ENCODE results near the gene PRR36. TPM values are rescaled to one million over a fixed set of nuclear protein-coding genes. Genes with fewer than 3 reads are reported as not detected.
A peak's percentile ranks its signal among the peaks of the same experiment; 100 is the strongest.

Gene PRR36
- total RNA-seq, 1 experiment from 2014 or later: not detected

- no peak for DNase-seq (ENCODE audit: low spot score)
Measured at GRCh38 chr19:7846155-7846646, 28.0 kb downstream of the PRR36 start.

- DNase-seq (ENCODE audit: low spot score): no peak
Measured at GRCh38 chr19:7845390-7846154, 28.6 kb downstream of the PRR36 start.

GRCh38 chr19:7844951-7845350, 29.2 kb downstream of the PRR36 start:
- no peak for DNase-seq (ENCODE audit: low spot score)

- no peak for DNase-seq (ENCODE audit: low spot score)
Measured at GRCh38 chr19:7844405-7844804, 29.8 kb downstream of the PRR36 start.

GRCh38 chr19:7843521-7843920, 30.7 kb downstream of the PRR36 start:
- DNase-seq (ENCODE audit: low spot score): no peak

- DNase-seq (ENCODE audit: low spot score): no peak
Measured at GRCh38 chr19:7842661-7843294, 31.4 kb downstream of the PRR36 start.

- DNase-seq (ENCODE audit: low spot score): no peak
Measured at GRCh38 chr19:7841751-7842660, 32.2 kb downstream of the PRR36 start.

GRCh38 chr19:7840629-7841028, 33.6 kb downstream of the PRR36 start:
- no peak for DNase-seq (ENCODE audit: low spot score)

GRCh38 chr19:7839476-7839875, 34.7 kb downstream of the PRR36 start:
- DNase-seq (ENCODE audit: low spot score): no peak

GRCh38 chr19:7833225-7834099, 40.7 kb downstream of the PRR36 start:
- DNase-seq (ENCODE audit: low spot score): peak; percentile 68

GRCh38 chr19:7832781-7833180, 41.4 kb downstream of the PRR36 start:
- DNase-seq (ENCODE audit: low spot score): no peak

- DNase-seq (ENCODE audit: low spot score): no peak
Measured at GRCh38 chr19:7832009-7832408, 42.2 kb downstream of the PRR36 start.

GRCh38 chr19:7831452-7831851, 42.7 kb downstream of the PRR36 start:
- peak; percentile 48 for DNase-seq (ENCODE audit: low spot score)

- DNase-seq (ENCODE audit: low spot score): no peak
Measured at GRCh38 chr19:7830823-7831222, 43.4 kb downstream of the PRR36 start.

GRCh38 chr19:7830272-7830771, 43.9 kb downstream of the PRR36 start:
- DNase-seq (ENCODE audit: low spot score): no peak

GRCh38 chr19:7829561-7830271, 44.5 kb downstream of the PRR36 start, which contains the start of gene EVI5L:
Gene EVI5L, plus strand, starts transcription at chr19:7830218. Its CDS starts 16,325 bp downstream, at chr19:7846543.
- peak; percentile 100 for DNase-seq (ENCODE audit: low spot score)

GRCh38 chr19:7829166-7829520, 45.0 kb downstream of the PRR36 start:
- DNase-seq (ENCODE audit: low spot score): no peak

- DNase-seq (ENCODE audit: low spot score): no peak
Measured at GRCh38 chr19:7823686-7824301, 50.4 kb downstream of the PRR36 start.

GRCh38 chr19:7822910-7823515, 51.2 kb downstream of the PRR36 start:
- no peak for DNase-seq (ENCODE audit: low spot score)
